HCT116 (cell line): ENCODE data around the gene FNIP2. TPM values are rescaled to one million over a fixed set of nuclear protein-coding genes. Genes with fewer than 3 reads are reported as not detected.

ENCODE experiments used
- ATAC-seq: fragments of 200-7000 bp; cut with Tn5 transposase; 2 replicates; pipeline ENCODE4 v1.9.1; 2020; ENCODE audit warnings: mild to moderate bottlenecking, moderate library complexity
- BruUV-seq: library from RNA; stranded (reverse); fragments of 400-500 nt; replicated peaks from 2 replicates; lab custom pipeline; 2021; lab: Mats Ljungman, UMichigan
- CTCF ChIA-PET: fragments of 300-600 bp; sonication (Branson Sonifier 250); formaldehyde crosslinking; loops from one replicate; lab custom pipeline; 2021; ENCODE audit warnings: antibody characterized with exemption; lab: Charles Lee
- POLR2A ChIA-PET: fragments of 300-600, 350-600 bp; sonication (Branson Sonifier 250); formaldehyde crosslinking; loops from one replicate; lab custom pipeline; 2021; ENCODE audit warnings: antibody characterized with exemption; lab: Charles Lee
- RAD21 ChIA-PET, 2 experiments: fragments of 300-600 bp; sonication (Branson Sonifier 250); formaldehyde crosslinking; loops; one replicate each; lab custom pipeline; 2023; ENCODE audit warnings: low total read pairs in 2 of 2; ENCODE audit not compliant: uncharacterized antibody in 2 of 2, unreplicated experiment in 2 of 2, low non-redundant PET in 1 of 2; lab: Charles Lee
- DNase-seq: peaks from one replicate; pipeline ENCODE4 v3.0.0-alpha.2; 2010; ENCODE audit warnings: low read depth, low spot score
- H2AFZ ChIP-seq: fragments of 200-600 bp; shearing (Covaris generic), sonication (generic); 2 replicates; pipeline ENCODE4 v1.6.1; 2017; ENCODE audit warnings: low read depth, mixed run types, mixed read lengths, antibody characterized with exemption, low read length; ENCODE audit not compliant: poor library complexity, severe bottlenecking
- H3K27ac ChIP-seq: 2 replicates; pipeline ENCODE4 v1.5.1; 2012; ENCODE audit warnings: low read depth, low read length
- H3K27me3 ChIP-seq: fragments of 200-600 bp; sonication (generic); 2 replicates; pipeline ENCODE4 v1.6.1; 2016; ENCODE audit warnings: mixed run types, low read length, mixed read lengths; ENCODE audit not compliant: insufficient read depth
- H3K36me3 ChIP-seq, 2 experiments: fragments of 200-500 bp in 1 of 2; fragments of 200-600 bp in 1 of 2; sonication (Bioruptor generic) in 1 of 2; sonication (generic) in 1 of 2; 2 replicates each; pipeline versions ENCODE4 v1.5.1 to v1.6.1; 2014 to 2016; ENCODE audit warnings: low read length in 2 of 2, inconsistent platforms in 1 of 2, mixed read lengths in 1 of 2, mixed run types in 1 of 2; ENCODE audit not compliant: insufficient read depth in 2 of 2, control insufficient read depth in 1 of 2
- H3K4me1 ChIP-seq, 2 experiments: fragments of 200-600 bp in 1 of 2; sonication (generic) in 1 of 2; 2 replicates each; pipeline versions ENCODE4 v1.5.1 to v1.6.1; 2012 to 2017; ENCODE audit warnings: low read length in 2 of 2, inconsistent platforms in 1 of 2, mild to moderate bottlenecking in 1 of 2, mixed read lengths in 1 of 2, mixed run types in 1 of 2, moderate library complexity in 1 of 2; ENCODE audit not compliant: insufficient read depth in 2 of 2, control insufficient read depth in 1 of 2
- H3K4me2 ChIP-seq: fragments of 200-600 bp; sonication (generic); 2 replicates; pipeline ENCODE4 v1.6.1; 2017; ENCODE audit warnings: mixed run types, low read length, mixed read lengths
- H3K4me3 ChIP-seq, 2 experiments: fragments of 200-600 bp in 1 of 2; sonication (generic) in 1 of 2; replicated peaks in 1 of 2; 2 replicates each; pipeline ENCODE4 v1.5.1; 2011 to 2016; ENCODE audit warnings: low read length in 2 of 2, control low read depth in 1 of 2, low read depth in 1 of 2, mild to moderate bottlenecking in 1 of 2, mixed read lengths in 1 of 2, mixed run types in 1 of 2
- H3K79me2 ChIP-seq: fragments of 200-600 bp; sonication (generic); 2 replicates; pipeline ENCODE4 v1.6.1; 2017; ENCODE audit warnings: mild to moderate bottlenecking, mixed run types, low read length, moderate library complexity, mixed read lengths; ENCODE audit not compliant: insufficient read depth
- H3K9ac ChIP-seq: fragments of 200-600 bp; sonication (generic); 2 replicates; pipeline ENCODE4 v1.6.1; 2016; ENCODE audit warnings: low read length, mixed read lengths
- H3K9me2 ChIP-seq: fragments of 200-600 bp; sonication (generic), shearing (Covaris generic); 2 replicates; pipeline ENCODE4 v1.6.1; 2017; ENCODE audit warnings: mixed run types, mild to moderate bottlenecking, moderate library complexity; ENCODE audit not compliant: insufficient read depth
- H3K9me3 ChIP-seq, 2 experiments: fragments of 200-500 bp in 1 of 2; fragments of 200-600 bp in 1 of 2; sonication (Bioruptor generic) in 1 of 2; sonication (generic) in 1 of 2; 2 replicates each; pipeline ENCODE4 v1.6.1; 2014 to 2017; ENCODE audit warnings: low read length in 2 of 2, mixed read lengths in 2 of 2, inconsistent platforms in 1 of 2, low read depth in 1 of 2, mild to moderate bottlenecking in 1 of 2, mixed run types in 1 of 2, moderate library complexity in 1 of 2; ENCODE audit not compliant: control insufficient read depth in 1 of 2, insufficient read depth in 1 of 2
- H4K20me1 ChIP-seq: fragments of 200-600 bp; sonication (generic), shearing (Covaris generic); 2 replicates; pipeline ENCODE4 v1.6.1; 2017; ENCODE audit warnings: mixed run types, mild to moderate bottlenecking, moderate library complexity; ENCODE audit not compliant: insufficient read depth
- CBX3 ChIP-seq: IDR thresholded peaks from 2 replicates; pipeline ENCODE4 v1.6.1; 2012; ENCODE audit warnings: low read depth
- EZH2 ChIP-seq: fragments of 200-600 bp; sonication (generic); IDR thresholded peaks from 2 replicates; pipeline ENCODE4 v1.6.1; 2017; ENCODE audit warnings: antibody characterized with exemption, mixed run types
- EZH2phosphoT487 ChIP-seq: fragments of 200-600 bp; IDR thresholded peaks from 2 replicates; pipeline ENCODE4 v1.6.1; 2018; ENCODE audit warnings: antibody characterized with exemption, borderline replicate concordance
- POLR2AphosphoS5 ChIP-seq: IDR thresholded peaks from 2 replicates; pipeline ENCODE4 v1.6.1; 2011; ENCODE audit warnings: mild to moderate bottlenecking, low read depth, low read length, moderate library complexity
- SIN3A ChIP-seq: IDR thresholded peaks from 2 replicates; pipeline ENCODE4 v1.6.1; 2012; ENCODE audit warnings: low read depth
- SP1 ChIP-seq: IDR thresholded peaks from 2 replicates; pipeline ENCODE4 v1.6.1; 2012; ENCODE audit warnings: low read depth
- intact Hi-C: fragments of 100-400 bp; cut with micrococcal nuclease; formaldehyde crosslinking; loops from 2 replicates; pipeline ENCODE4 v1.10.0; 2022
- total RNA-seq: library from RNA; stranded (reverse); gene quantifications from one replicate; pipeline ENCODE4 v1.2.1, GENCODE V29; 2021; ENCODE audit not compliant: unreplicated experiment
- TF ChIP-seq, protein P1 (sequence below): IDR thresholded peaks from 2 replicates; pipeline ENCODE4 v1.6.1; 2012
- TF ChIP-seq, protein P2 (sequence below): IDR thresholded peaks from 2 replicates; pipeline ENCODE4 v1.6.1; 2012
- TF ChIP-seq, protein P3 (sequence below): IDR thresholded peaks from 2 replicates; pipeline ENCODE4 v1.6.1; 2011; ENCODE audit warnings: mild to moderate bottlenecking, low read length, moderate library complexity; ENCODE audit not compliant: insufficient replicate concordance; ENCODE audit errors: extremely low read depth

Gene FNIP2
- total RNA-seq, 1 experiment from 2014 or later, result 4.8 TPM

DNA sequence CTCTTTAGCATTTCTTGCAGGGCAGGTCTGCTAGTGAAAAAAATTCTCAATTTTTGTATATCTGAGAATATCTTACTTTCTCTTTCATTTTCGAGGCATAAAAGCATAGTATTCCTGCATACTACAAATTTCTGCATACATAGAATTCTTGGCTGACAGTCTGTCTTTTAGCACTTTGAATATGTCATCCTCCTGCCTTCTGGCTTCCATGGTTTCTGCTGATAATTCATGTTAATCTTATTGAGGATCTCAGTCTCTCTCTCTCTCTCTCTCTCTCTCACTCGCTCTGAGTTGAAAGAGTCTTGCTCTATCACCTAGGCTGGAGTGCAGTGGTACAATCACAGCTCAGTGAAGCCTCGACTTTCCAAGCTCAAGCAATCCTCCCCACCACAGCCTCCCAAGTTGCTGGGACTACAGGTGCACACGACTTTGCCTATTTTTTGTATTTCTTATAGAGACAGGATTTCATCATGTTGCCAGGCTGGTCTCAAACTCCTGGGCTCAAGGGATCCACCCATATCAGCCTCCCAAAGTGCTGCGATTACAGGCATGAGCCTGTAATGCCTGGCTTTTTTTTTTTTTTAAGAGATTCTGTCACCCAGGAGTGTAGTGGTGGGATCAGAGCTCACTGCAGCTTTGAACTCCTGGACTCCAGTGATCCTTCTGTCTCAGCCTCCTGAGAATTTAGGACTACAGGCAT, 161.3 kb downstream of the FNIP2 start:
- TF ChIP-seq POLR2AphosphoS5, result no peak
- no peak for TF ChIP-seq EZH2
- no peak for TF ChIP-seq SP1
- no peak for TF ChIP-seq SIN3A
- no peak for TF ChIP-seq CBX3
- no peak overlapping the region for H3K9ac ChIP-seq
- H4K20me1 ChIP-seq, result no peaks in the 10 kb centered on the region
- DNase-seq (no peak), ATAC-seq (no peak)
- ChIA-PET CTCF (no interaction called here), RAD21 (no interaction called here), POLR2A (interaction anchor here (0.6 kb wide), 1 partner anchor 56 kb away, joined by 3 read pairs; no protein-coding TSS in a partner anchor)
- H3K9me3 ChIP-seq, result peaks cover 0 to 3% of the 10 kb centered on the region in 2 experiments; a peak in 1 of 4 replicates
- no TSS peak for BruUV-seq
- H3K27ac ChIP-seq, result no peak overlapping the region
- H3K9me2 ChIP-seq, result no peaks in the 10 kb centered on the region
- no peaks in the 10 kb centered on the region for H3K79me2 ChIP-seq
- intact Hi-C loops, result no loop called here
- H2AFZ ChIP-seq, result no peak overlapping the region
- no peaks in the 10 kb centered on the region for H3K27me3 ChIP-seq
- no peak overlapping the region for H3K4me3 ChIP-seq
- no peaks in the 10 kb centered on the region for H3K4me1 ChIP-seq
- no peaks in the 10 kb centered on the region for H3K36me3 ChIP-seq
- no peak overlapping the region for H3K4me2 ChIP-seq

DNA sequence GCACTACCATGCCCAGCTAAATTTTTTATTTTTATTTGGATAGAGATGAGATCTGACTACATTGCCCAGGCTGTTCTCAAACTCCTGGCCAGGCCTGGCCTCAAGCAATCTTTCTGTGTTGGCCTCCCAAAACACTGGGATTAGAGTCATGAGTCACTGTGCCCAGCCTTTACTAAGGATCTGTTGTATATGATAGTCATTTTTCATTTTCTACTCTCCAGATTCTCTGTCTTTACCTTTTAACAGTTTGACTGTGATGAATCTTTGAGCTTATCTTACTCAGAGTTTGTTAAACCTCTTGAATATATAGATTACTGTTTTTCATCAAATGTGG, 161.8 kb downstream of the FNIP2 start:
- no peaks in the 10 kb centered on the region for H3K9me2 ChIP-seq
- intact Hi-C loops, result no loop called here
- TF ChIP-seq, protein P1, sequence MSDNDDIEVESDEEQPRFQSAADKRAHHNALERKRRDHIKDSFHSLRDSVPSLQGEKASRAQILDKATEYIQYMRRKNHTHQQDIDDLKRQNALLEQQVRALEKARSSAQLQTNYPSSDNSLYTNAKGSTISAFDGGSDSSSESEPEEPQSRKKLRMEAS, result no peak
- TF ChIP-seq, protein P2, sequence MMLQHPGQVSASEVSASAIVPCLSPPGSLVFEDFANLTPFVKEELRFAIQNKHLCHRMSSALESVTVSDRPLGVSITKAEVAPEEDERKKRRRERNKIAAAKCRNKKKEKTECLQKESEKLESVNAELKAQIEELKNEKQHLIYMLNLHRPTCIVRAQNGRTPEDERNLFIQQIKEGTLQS, result no peak
- TF ChIP-seq, protein P3, sequence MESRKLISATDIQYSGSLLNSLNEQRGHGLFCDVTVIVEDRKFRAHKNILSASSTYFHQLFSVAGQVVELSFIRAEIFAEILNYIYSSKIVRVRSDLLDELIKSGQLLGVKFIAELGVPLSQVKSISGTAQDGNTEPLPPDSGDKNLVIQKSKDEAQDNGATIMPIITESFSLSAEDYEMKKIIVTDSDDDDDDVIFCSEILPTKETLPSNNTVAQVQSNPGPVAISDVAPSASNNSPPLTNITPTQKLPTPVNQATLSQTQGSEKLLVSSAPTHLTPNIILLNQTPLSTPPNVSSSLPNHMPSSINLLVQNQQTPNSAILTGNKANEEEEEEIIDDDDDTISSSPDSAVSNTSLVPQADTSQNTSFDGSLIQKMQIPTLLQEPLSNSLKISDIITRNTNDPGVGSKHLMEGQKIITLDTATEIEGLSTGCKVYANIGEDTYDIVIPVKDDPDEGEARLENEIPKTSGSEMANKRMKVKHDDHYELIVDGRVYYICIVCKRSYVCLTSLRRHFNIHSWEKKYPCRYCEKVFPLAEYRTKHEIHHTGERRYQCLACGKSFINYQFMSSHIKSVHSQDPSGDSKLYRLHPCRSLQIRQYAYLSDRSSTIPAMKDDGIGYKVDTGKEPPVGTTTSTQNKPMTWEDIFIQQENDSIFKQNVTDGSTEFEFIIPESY, result no peak
- TF ChIP-seq EZH2phosphoT487, result no peak
- no peak overlapping the region for H3K27ac ChIP-seq
- RAD21 ChIA-PET, result no interaction called here
- H3K79me2 ChIP-seq, result no peaks in the 10 kb centered on the region
- no peak overlapping the region for H3K9ac ChIP-seq
- BruUV-seq, result no TSS peak
- no peak overlapping the region for H3K4me3 ChIP-seq
- no peaks in the 10 kb centered on the region for H4K20me1 ChIP-seq
- no peak for DNase-seq
- no peaks in the 10 kb centered on the region for H3K36me3 ChIP-seq
- no peaks in the 10 kb centered on the region for H3K4me1 ChIP-seq
- no peak overlapping the region for H3K4me2 ChIP-seq
- POLR2A ChIA-PET, result no interaction called here
- H2AFZ ChIP-seq, result no peak overlapping the region
- CTCF ChIA-PET, result no interaction called here
- no peaks in the 10 kb centered on the region for H3K27me3 ChIP-seq
- ATAC-seq, result no peak
- H3K9me3 ChIP-seq, result peaks cover 0 to 3% of the 10 kb centered on the region in 2 experiments; a peak in 1 of 4 replicates
